HCT116 (cell line): ENCODE results near the gene GPR62.

Source experiments
- CTCF ChIP-seq, 3 experiments: fragments of 200-600 bp in 1 of 3; sonication (generic) in 1 of 3; IDR thresholded peaks in 2 of 3; conservative IDR thresholded peaks in 1 of 3; 2 replicates each; pipeline ENCODE4 v1.5.1; 2012 to 2017; ENCODE audit warnings: low read depth in 2 of 3, low read length in 2 of 3, antibody characterized with exemption in 1 of 3, borderline replicate concordance in 1 of 3, control low read depth in 1 of 3, mild to moderate bottlenecking in 1 of 3, mixed read lengths in 1 of 3, mixed run types in 1 of 3, moderate library complexity in 1 of 3; ENCODE audit not compliant: insufficient read depth in 1 of 3
- POLR2AphosphoS5 ChIP-seq: IDR thresholded peaks from 2 replicates; pipeline ENCODE4 v1.6.1; 2011; ENCODE audit warnings: mild to moderate bottlenecking, low read depth, low read length, moderate library complexity
- RAD21 ChIP-seq: IDR thresholded peaks from 2 replicates; pipeline ENCODE4 v1.6.1; 2012; ENCODE audit warnings: low read depth, mild to moderate bottlenecking
- SP1 ChIP-seq: IDR thresholded peaks from 2 replicates; pipeline ENCODE4 v1.6.1; 2012; ENCODE audit warnings: low read depth
- TF ChIP-seq, protein P1 (sequence below): IDR thresholded peaks from 2 replicates; pipeline ENCODE4 v1.6.1; 2012

DNA sequence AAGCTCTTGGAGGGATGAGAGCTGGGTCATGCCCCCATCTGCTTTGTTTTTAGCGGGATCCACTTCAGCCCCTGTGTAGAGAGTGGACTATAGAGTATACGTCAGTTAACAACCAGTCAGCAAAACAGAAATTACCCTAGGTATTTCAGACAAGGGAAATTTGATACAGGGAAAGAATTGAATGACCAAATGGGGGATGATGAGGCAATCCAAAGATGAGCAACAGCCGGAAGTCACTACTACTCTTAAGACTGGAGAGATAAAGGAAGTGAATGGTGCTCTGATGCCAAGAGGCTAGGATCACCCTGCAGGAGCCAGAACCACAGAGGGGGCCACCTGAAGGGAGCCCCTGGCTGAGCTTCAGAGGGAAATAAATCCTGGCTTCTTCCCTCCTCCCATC, 1.7 kb upstream of the GPR62 start:
- no peak for TF ChIP-seq SP1
- TF ChIP-seq RAD21, result no peak
- TF ChIP-seq, protein P1, sequence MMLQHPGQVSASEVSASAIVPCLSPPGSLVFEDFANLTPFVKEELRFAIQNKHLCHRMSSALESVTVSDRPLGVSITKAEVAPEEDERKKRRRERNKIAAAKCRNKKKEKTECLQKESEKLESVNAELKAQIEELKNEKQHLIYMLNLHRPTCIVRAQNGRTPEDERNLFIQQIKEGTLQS, result no peak
- TF ChIP-seq CTCF (IDR thresholded peaks at IDR 0.05 in 2 of 3, conservative IDR thresholded peaks at IDR 0.05 in 1 of 3; ENCODE audit: borderline replicate concordance in 1 of 3, insufficient read depth in 1 of 3, low read depth in 2 of 3, low read length in 2 of 3), result no peak
- no peak for TF ChIP-seq POLR2AphosphoS5
